GM18511 (cell line): Measurements from ENCODE around the gene SERPINA1.
"Not testable (repeated sequence)": the region's sequence is repeated elsewhere in the genome, so short reads cannot be mapped to it uniquely, and the experiment has no call there.

Experiments
- ATAC-seq: cut with Tn5 transposase; IDR thresholded peaks from one replicate; pipeline ENCODE4 v1.9.1; 2021; ENCODE audit warnings: mild to moderate bottlenecking, moderate library complexity; ENCODE audit not compliant: unreplicated experiment

Gene SERPINA1

GRCh38 chr14:94372021-94372605 is 16.3 kb downstream of the SERPINA1 start:
- ATAC-seq: no peak

GRCh38 chr14:94370524-94370910 is 17.9 kb downstream of the SERPINA1 start:
- ATAC-seq: no peak

DNA sequence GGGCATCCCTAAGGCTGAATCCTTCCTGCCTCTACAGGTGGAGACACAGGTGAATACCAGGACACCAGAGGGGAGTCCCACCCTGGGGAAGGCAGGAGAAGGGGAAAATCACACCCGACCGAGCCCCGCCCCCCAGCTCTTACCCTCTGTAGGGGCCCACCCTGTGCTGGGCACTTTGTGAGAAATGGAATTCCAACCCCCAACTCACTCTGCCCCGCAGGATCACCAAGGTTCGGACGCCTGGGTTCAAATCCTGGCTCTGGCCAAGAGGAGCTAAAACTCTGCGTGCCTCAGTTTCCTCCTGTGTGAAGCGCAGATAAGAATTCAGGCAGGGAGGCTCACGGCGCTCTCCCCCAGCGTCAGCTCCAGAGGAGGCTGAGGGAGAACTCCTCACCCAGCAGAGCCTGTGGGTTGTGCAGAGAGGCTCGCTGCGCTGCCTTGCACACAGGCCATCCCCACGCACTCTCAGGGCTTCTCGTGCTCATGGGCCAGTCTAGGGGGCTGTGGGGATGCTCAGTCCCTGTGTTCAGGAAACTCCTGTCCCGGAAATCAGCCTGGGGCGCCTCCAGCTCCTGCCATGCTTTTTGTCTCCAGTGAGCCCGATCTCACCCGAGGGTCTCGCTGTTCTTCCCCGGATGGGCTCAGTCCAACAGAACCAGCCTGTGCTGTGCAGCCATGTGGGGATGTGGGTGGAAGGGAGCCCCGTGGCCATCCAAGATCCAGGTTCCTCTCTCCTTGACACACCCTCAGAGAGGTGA is 18.5 kb downstream of the SERPINA1 start:
- ATAC-seq: not testable (repeated sequence)

- no peak for ATAC-seq
Measured at GRCh38 chr14:94368956-94369355, 19.4 kb downstream of the SERPINA1 start.

DNA sequence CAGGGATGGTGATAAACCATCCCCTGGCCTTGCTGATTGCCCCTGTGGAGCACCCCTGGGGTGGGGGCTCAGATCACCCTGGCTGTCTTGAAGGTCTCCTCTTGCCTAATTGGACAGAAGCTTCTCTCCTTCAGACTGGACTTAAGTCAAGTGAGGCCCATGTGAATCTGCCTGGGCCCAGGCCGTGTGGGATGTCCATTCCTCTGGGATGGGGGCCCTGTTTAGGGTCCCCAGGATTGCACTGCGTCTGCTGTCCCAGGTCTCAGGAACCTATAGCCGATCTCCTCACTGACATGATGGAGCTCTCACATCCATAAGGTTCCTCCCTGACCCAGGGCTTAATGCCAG is 20.2 kb downstream of the SERPINA1 start:
- no peak for ATAC-seq

DNA sequence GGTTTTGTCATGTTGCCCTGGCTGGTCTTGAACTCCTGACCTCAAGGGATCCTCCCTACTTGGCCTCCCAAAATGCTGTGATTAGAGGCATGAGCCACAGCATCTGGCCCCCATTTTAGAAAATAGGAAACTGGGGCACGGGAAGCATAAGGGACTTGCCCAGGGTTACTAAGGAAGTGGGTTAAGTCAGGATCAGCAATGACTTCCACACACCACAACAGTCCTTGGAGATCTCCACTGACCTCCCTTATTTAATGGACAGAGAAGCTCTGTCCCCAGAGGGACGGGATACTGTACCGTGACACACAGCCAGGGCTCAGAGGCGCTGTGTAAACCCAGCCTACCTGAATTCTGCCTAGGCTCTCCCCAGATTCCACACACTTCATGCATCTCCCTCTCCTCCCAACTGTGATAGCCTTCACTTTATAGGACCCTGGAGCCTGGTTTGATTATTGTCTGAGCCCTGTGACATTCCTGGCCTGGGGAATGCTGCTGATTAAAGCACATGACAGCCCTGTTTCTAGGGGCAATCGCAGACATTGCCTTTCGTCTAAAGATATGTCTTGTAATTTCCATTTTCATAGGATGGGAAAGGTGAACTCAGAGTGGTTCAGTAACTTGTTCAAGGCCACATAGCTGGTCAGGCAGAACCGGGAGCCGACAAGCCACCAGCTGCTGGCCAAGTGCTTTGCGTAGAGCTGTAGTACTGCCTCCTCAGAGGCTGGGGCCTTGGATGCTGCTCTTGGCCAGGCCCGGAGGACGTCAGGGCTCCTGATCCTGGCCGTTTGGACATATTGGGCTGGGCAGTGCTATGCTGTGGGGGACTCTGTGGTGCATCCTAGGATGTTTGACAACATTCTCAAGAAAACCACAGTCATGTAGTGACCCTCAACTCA is 20.8 kb downstream of the SERPINA1 start:
- no peak for ATAC-seq

DNA sequence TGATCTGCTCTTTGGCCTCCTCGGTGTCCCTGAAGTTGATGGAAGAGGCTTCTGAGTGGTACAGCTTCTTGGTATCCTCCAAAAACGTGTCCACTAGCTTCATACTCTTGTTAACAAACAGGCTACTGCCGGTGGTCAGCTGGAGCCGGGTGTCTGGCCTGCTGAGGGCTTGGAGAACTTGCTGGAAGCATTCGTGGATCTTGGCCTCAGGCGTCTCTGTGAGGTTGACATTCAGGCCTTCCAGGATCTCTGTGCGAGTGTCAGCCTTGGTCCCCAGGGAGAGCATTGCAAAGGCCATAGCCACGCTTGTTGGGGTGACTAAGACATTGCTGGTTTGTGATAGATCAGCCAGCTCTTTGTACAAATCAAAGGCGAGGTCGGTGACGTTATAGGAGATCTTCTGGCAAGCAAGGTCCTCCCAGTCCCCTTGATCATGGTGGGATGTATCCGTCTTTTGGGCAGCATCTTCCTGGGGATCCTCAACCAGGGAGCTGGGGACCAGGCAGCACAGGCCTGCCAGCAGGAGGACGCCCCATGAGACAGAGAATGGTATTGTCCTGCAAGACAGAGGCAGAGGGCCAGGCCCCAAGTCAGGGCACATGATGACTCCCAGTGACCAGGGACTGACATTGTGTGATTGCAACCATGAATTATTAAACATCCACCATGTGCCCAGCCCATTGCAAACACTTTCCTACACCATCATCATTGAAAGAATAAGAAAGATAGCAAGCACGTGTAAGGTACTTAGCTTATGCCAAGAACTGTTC is 22.1 kb downstream of the SERPINA1 start, which contains the start of gene SERPINA2:
TSS of gene SERPINA2 (minus strand) at position 553 of the 770 bp plus-strand sequence.
- ATAC-seq: no peak

GRCh38 chr14:94365624-94366023 is 22.8 kb downstream of the SERPINA1 start:
- ATAC-seq: no peak

- ATAC-seq: no peak
Measured at GRCh38 chr14:94364964-94365363, 23.4 kb downstream of the SERPINA1 start.

- no peak for ATAC-seq
Measured at GRCh38 chr14:94364037-94364436, 24.4 kb downstream of the SERPINA1 start.

DNA sequence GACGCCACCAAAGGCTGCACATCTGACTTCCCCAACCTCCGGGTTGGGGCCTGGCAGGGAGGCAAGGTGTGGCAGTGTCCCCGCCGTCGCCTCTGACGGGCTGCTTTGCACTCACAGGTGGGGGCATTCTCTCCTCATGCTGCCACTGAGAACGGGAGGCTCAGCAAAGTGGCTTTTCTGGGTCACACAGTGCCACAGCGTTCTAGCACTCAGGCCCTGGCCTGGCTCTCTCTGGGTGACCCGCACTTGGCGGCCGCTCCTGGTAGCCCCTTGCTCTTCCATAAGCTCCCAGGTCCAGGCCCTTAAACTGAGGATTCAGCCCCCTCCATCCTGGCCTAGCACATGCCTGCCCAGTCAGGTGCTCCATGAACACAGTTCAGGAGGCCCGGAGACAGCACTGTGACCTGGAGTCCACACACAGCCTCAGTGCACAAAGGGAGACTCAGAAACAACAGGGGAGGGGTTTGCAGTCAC is 25.2 kb downstream of the SERPINA1 start:
- no peak for ATAC-seq

DNA sequence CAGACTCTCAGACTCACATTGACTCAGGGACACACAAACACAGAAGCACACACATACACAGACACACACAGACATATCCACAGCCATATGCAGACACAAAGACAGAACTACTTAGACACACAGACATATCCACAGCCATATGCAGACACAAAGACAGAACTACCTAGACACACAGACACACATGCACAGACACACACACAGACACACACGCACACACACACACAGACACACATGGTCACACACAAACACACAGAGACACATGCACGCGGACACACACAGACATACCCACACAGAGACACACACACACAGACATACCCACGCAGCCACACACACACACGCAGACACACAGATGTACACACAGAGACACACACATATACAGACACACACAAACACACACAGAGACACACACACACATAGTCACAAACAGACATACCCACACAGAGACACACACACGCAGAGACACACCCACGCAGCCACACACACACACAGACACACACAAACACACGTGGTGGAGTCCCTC is 25.7 kb downstream of the SERPINA1 start:
- ATAC-seq: no peak

DNA sequence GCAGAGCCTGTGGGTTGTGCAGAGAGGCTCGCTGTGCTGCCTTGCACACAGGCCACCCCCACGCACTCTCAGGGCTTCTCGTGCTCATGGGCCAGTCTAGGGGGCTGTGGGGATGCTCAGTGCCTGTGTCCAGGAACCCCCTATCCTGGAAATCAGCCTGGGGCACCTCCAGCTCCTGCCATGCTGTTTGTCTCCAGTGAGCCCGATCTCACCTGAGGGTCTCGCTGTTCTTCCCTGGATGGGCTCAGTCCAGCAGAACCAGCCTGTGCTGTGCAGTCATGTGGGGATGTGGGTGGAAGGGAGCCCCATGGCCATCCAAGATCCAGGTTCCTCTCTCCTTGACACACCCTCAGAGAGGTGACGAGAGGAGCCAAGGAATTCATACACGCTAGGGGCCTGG is 26.7 kb downstream of the SERPINA1 start:
- no peak for ATAC-seq

GRCh38 chr14:94360945-94361565 is 27.3 kb downstream of the SERPINA1 start:
- ATAC-seq: no peak

GRCh38 chr14:94357166-94357565 is 31.2 kb downstream of the SERPINA1 start:
- ATAC-seq: no peak

DNA sequence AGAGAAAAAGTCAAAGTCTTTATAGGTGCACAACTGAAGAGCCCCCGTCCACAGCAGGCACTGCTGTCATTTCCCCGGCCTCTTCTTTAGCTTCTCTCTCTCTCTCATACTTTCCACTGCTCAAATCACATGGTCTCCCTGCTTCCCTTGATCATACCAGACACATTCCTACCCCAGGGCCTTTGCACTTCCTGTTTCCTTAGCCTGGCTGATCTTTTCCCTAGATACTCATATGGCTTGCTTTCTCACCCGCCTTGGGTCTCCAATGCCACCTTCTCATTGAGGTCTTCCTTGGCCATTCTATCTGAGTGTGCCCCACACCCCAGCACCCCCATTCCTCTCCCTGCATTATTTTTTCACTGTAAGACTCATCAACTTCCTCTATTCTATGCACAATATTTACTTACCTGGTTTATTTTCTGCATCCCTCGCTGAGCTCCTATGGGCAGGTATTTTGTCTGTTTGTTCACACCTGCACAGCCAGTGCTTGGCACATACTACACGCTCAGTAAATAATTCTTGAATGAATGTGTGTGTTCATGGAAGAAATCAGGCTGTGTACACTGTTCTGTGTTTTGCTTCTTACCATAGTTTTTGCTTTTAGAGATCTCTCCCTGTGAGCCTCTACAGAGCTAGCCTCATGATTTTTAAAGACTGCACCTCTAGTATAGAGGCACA is 31.9 kb downstream of the SERPINA1 start:
- no peak for ATAC-seq

- ATAC-seq: peak; percentile 68
Measured at GRCh38 chr14:94355191-94355794, 33.1 kb downstream of the SERPINA1 start.

DNA sequence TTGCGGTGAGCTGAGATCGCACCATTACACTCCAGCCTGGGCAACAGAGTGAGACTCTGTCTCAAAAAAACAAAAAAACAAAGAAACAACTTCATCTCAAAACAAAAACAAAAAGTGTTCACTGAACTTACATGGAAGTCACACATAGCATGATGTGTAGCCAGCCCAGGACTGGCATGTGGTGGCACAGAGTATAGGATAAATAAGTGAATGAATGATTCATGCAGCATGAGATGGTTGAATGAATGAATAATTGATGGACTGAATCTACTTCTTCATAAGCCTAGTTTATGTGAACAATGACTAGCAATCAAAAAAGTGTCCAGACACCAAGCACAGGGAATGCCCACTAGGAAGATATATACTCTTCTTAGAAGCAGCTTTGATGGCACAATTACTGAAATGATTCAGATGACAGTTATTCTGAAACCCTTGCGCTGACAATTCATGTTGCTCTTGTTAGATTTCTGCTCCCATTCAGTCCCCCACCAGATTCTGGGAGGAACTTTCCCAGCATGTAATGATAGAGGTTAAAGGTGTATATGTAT is 33.7 kb downstream of the SERPINA1 start:
- ATAC-seq: peak; percentile 39

DNA sequence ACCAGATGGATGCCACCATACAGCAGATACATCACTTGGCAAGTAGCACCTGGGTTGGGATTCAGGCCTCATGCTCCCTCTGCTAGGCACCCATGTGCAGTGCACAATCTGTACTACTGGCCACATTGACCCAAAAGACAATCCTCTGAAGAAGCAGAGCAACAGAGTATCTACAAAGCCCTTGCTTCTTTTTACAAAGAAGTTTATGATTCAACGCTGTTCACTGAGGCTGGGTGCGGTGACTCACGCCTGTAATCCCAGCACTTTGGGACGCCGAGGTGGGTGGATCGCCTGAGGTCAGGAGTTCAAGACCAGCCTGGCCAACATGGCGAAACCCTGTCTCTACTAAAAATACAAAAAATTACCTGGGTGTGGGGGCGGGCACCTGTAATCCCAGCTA is 34.2 kb downstream of the SERPINA1 start:
- ATAC-seq: not testable (repeated sequence)
